HG03159 (cell line): Measurements from ENCODE around the gene LALBA.
"Not testable (repeated sequence)": the region's sequence is repeated elsewhere in the genome, so short reads cannot be mapped to it uniquely, and the experiment has no call there.

ENCODE experiments used
- ATAC-seq: cut with Tn5 transposase; IDR thresholded peaks from one replicate; pipeline ENCODE4 v1.9.1; 2021; ENCODE audit warnings: mild to moderate bottlenecking, moderate library complexity; ENCODE audit not compliant: unreplicated experiment

Gene LALBA

GRCh38 chr12:48532601-48533000 is 37.2 kb downstream of the LALBA start:
- no peak for ATAC-seq

- no peak for ATAC-seq
Measured at GRCh38 chr12:48527891-48528670, 41.8 kb downstream of the LALBA start.

DNA sequence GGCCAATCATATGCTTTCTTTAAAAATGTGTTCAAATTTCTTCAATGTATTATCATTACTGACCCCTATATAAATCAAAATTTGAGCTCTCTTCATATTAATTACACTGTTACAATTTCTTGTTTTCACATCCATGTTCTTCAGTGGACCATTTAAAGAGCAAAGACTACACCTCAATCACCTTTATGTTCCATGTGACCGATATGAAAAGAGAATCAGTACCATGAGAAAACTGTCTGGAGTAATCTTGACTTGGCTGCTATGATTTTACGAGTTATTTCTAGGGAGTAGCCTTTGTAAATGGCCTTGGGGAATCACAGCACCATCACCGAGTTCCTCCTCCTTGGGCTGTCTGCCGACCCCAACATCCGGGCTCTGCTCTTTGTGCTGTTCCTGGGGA is 44.5 kb downstream of the LALBA start, which contains the start of gene OR8S1:
Gene OR8S1 (plus strand): TSS at position 301 of the 400 bp plus-strand sequence. CDS start 0 bp downstream, at position 301.
- no peak for ATAC-seq

- ATAC-seq = not testable (repeated sequence)
Measured at GRCh38 chr12:48520381-48520780, 49.5 kb downstream of the LALBA start.
